AG10803 (cell line): ENCODE results near the gene MEP1B.

Source experiments
- DNase-seq: peaks from one replicate; pipeline ENCODE4 v3.0.0; 2010; ENCODE audit warnings: low read depth
- H3K4me3 ChIP-seq: 2 replicates; pipeline ENCODE4 v1.5.1; 2011; ENCODE audit warnings: mild to moderate bottlenecking, low read length, control low read depth
- TF ChIP-seq, protein P1 (sequence below): conservative IDR thresholded peaks from 2 replicates; pipeline ENCODE4 v1.5.1; 2011; ENCODE audit warnings: mild to moderate bottlenecking, low read length, control low read depth, inconsistent platforms

Gene MEP1B

DNA sequence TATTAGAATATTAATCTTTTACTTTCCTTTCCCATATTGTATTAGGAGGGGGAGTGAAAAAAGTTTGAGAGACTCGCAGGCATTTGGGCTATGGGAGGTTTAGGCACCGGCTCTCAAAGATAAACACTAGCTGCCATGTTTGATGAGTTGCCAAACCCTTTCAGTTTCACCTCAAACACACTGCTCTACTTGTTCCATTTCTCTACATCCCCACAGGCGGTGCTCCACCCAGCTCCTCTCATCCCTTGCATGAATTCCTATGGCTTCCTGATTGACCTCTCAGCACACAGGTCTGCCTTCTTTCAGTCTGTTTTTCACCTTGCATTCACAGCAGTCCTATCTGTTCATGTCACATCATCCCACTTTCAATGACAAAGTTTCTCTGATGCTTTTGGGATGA lies 65.7 kb downstream of the MEP1B start:
- H3K4me3 ChIP-seq: no peak overlapping the region
- TF ChIP-seq, protein P1, sequence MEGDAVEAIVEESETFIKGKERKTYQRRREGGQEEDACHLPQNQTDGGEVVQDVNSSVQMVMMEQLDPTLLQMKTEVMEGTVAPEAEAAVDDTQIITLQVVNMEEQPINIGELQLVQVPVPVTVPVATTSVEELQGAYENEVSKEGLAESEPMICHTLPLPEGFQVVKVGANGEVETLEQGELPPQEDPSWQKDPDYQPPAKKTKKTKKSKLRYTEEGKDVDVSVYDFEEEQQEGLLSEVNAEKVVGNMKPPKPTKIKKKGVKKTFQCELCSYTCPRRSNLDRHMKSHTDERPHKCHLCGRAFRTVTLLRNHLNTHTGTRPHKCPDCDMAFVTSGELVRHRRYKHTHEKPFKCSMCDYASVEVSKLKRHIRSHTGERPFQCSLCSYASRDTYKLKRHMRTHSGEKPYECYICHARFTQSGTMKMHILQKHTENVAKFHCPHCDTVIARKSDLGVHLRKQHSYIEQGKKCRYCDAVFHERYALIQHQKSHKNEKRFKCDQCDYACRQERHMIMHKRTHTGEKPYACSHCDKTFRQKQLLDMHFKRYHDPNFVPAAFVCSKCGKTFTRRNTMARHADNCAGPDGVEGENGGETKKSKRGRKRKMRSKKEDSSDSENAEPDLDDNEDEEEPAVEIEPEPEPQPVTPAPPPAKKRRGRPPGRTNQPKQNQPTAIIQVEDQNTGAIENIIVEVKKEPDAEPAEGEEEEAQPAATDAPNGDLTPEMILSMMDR: no peak
- no peak for DNase-seq

DNA sequence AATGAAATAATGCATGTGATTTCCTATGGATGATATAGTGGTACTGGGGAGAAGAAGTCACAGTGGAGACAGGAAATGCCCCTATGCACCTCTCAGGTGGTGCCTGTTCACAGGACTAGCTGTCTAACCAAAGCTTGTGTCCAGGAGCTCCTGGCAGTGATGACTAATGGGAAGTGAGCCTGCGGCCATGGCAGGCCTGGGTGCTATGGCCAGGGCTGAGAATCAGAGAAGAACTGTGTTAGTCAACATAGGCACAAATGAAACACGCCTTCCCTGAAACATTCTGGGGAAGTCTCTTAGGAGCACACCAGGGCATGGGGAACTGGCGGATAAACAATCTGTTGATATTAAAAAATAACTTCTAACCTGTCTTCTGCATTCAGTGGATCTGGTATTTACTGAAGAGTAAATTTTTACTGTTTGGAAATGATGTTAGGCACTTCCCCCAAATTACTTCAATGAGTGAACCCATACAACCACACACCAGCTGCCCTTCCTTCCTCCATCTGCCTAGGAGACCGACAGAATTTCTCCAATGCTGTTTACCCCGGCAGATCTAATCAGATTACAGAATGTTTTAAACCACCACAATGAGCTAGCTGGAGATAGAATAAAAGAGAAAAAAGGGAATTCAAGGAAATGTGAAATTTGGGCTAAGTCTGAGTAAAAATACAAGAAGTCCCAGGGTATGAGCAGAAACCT lies 67.4 kb downstream of the MEP1B start:
- H3K4me3 ChIP-seq: no peak overlapping the region
- DNase-seq: no peak
- TF ChIP-seq, protein P1: no peak

DNA sequence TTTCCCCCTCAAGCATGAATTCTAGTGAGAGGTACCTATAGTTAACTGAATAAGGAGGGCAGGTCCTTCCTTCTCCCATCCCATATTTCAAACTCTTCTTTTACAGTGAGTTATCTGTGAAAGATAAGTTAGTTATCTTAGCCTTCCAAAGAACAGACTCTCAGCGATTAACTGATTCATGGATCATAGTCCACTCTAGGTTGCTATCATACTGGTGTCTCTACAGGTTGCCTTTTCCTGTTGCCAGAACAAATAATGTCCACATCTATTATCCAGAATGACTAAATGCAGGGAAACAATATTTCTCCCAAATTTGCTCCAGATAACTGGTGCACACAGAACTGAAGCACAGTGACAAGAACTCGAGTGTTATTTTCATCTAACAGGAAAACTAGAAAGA lies 68.3 kb downstream of the MEP1B start:
- no peak for DNase-seq
- TF ChIP-seq, protein P1: no peak
- H3K4me3 ChIP-seq: no peak overlapping the region

DNA sequence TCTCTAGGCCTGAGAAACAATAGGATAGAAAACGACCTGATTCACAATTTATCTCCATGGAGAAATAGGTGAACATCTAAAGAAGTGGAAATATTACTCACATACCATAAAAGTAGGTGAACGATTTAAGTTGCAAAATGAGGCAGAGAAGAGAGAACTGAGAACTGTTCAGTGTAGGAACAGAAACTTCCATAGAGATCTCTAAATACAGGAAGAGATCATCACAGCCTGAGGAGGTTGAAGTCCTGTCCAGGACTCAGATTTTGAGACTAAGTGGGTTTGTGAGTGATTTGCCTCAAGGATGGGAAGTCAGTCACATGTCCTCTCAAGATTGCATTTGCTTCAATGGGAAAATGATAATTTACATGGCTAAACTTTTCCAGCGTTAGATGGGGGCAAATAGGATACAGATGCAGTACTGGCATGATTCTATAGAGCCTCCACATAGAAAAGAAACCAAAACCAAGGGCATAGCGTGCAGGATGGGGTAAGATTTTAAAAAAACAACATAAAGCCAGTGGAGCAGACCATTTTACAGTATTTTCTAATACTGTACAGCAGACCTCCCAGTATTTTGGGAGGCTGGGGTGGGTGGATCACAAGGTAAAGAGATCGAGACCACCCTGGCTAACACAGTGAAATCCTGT lies 68.8 kb downstream of the MEP1B start:
- no peak for DNase-seq
- TF ChIP-seq, protein P1: no peak

DNA sequence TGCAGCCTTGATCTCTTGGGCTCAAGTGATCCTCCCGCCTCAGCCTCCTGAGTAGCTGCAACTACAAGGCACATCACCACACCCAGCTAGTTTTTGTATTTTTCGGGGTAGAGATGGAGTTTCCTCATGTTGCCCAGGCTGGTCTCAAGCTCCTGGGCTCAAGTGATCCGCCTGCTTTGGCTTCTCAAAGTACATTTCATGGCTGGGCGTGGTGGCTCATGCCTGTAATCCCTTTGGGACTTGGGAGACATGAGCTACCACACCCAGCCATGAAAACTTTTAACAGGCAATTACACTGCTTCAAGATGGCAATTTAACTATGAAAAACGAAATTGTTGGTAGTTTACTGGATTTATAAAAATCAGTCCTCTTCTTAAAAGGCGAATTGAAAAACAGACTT lies 69.7 kb downstream of the MEP1B start:
- H3K4me3 ChIP-seq: no peak overlapping the region
- no peak for DNase-seq
- TF ChIP-seq, protein P1: no peak

More for the DNA sequence above, 68.8 kb downstream of the MEP1B start:
- H3K4me3 ChIP-seq: no peak overlapping the region

DNA sequence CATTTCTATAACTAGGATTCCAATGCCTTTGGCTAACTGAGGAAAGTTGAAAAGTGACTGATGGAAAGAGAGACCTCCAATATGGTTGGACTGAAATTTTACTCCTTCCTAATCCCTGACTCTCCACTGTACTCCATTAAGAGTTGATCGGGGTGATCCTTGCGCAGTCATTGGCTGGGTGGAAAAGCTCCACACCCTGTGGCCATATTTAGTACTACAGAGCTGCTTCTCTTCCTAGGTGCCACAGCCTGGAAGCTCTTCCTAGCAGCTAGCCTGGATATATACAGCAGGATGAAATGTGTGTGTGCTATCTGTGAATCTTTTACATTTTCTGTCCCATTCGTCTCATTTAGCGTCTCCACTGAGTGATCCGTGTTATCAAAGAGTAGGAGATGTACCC lies 71.2 kb downstream of the MEP1B start:
- H3K4me3 ChIP-seq: no peak overlapping the region
- TF ChIP-seq, protein P1: no peak
- no peak for DNase-seq

DNA sequence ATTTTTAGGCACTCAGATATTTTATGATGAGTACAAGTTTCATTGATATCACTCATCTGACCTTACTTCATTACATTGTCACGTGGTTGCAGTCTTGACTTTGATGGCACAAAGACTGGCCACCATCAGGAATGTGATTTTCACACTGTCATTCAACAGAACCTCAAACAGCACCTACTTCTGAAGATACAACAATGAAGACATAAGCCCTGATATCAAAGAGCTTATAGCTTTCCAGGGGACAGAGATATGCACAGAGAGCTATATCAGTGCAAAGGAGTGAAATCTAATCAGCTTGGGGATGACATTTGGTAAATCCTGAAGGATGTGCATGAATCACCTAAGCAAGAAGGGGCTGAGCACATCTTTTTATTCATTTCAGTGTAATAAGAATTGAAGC lies 72.3 kb downstream of the MEP1B start:
- H3K4me3 ChIP-seq: no peak overlapping the region
- DNase-seq: no peak
- TF ChIP-seq, protein P1: no peak
